ENCODE results near the gene NALCN.

Gene NALCN

GRCh38 chr13:101332583-101332982 is 83.7 kb downstream of the NALCN start:
- Histone ChIP-seq H2BK5ac (ENCODE audit: low read depth, low read length, poor library complexity, severe bottlenecking) (no peak overlapping the region), H3K4me3 (ENCODE audit: insufficient read depth in 1 of 2, low read depth in 1 of 2, low read length in 2 of 2) (no peak overlapping the region), H3K14ac (ENCODE audit: low read length in 2 of 2) (no peak overlapping the region), H3K9me3 (ENCODE audit: control insufficient read depth, low read length) (no peaks in the 10 kb centered on the region), H3K79me1 (replicated peaks; ENCODE audit: low read length, poor library complexity, severe bottlenecking) (no peaks in the 10 kb centered on the region), H3K4me2 (ENCODE audit: low read length, poor library complexity, severe bottlenecking) (no peak overlapping the region), H2AK5ac (ENCODE audit: low read length, severe bottlenecking) (no peak overlapping the region), H3K36me3 (ENCODE audit: control insufficient read depth in 1 of 2, insufficient read depth in 2 of 2, low read depth in 1 of 2, low read length in 2 of 2) (no peaks in the 10 kb centered on the region), H2BK120ac (ENCODE audit: low read depth, low read length) (no peak overlapping the region), H2BK12ac (ENCODE audit: low read length in 2 of 2) (no peak overlapping the region), H3K27ac (ENCODE audit: low read length, poor library complexity, severe bottlenecking) (no peak overlapping the region), H3K9ac (ENCODE audit: low read length) (no peak overlapping the region), H2AFZ (ENCODE audit: low read depth, low read length) (no peak overlapping the region), H2BK15ac (ENCODE audit: low read depth, poor library complexity, severe bottlenecking) (no peak overlapping the region), H3K23ac (ENCODE audit: low read length in 2 of 2) (no peak overlapping the region), H4K8ac (ENCODE audit: low read length) (no peak overlapping the region), H3K4me1 (ENCODE audit: control insufficient read depth, insufficient read depth, low read depth, low read length) (no peaks in the 10 kb centered on the region), H3K18ac (ENCODE audit: low read depth in 1 of 2, low read length in 2 of 2) (no peak overlapping the region), H3K4ac (ENCODE audit: low read depth in 1 of 2, low read length in 2 of 2) (no peak overlapping the region), H4K91ac (ENCODE audit: low read length) (no peak overlapping the region), H3K27me3 (ENCODE audit: control insufficient read depth in 1 of 2, insufficient read depth in 1 of 2, low read length in 2 of 2) (no peaks in the 10 kb centered on the region)
- 97% methylated on average over 4 of the region's 5 CpGs for WGBS
- DNase-seq: no peak

DNA sequence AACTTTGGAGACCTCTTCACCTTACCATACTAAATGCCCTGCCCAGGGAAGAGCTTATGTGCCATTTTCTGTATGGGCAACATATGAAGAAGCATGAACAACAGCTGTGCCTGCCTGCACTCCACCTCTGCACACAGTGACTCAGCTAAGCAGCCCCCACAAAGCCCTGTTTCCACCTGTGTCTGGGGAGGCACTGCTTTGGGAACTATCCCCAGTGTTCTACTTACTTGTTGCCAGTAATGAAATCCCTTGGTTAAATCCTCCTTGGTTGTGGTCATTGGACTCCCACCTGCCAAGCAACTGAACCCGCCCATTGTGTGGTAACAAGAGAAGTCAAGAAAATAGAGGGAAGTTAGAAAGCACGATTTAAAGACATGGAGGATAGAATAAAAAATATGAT is 84.6 kb downstream of the NALCN start:
- Histone ChIP-seq H2BK12ac (ENCODE audit: low read length in 2 of 2) (no peak overlapping the region), H2AK5ac (ENCODE audit: low read length, severe bottlenecking) (no peak overlapping the region), H3K27me3 (ENCODE audit: control insufficient read depth in 1 of 2, insufficient read depth in 1 of 2, low read length in 2 of 2) (no peaks in the 10 kb centered on the region), H3K4me3 (ENCODE audit: insufficient read depth in 1 of 2, low read depth in 1 of 2, low read length in 2 of 2) (no peak overlapping the region), H3K36me3 (ENCODE audit: control insufficient read depth in 1 of 2, insufficient read depth in 2 of 2, low read depth in 1 of 2, low read length in 2 of 2) (no peaks in the 10 kb centered on the region), H3K14ac (ENCODE audit: low read length in 2 of 2) (no peak overlapping the region), H3K4me2 (ENCODE audit: low read length, poor library complexity, severe bottlenecking) (no peak overlapping the region), H2AFZ (ENCODE audit: low read depth, low read length) (no peak overlapping the region), H2BK15ac (ENCODE audit: low read depth, poor library complexity, severe bottlenecking) (no peak overlapping the region), H2BK120ac (ENCODE audit: low read depth, low read length) (no peak overlapping the region), H4K91ac (ENCODE audit: low read length) (no peak overlapping the region), H3K27ac (ENCODE audit: low read length, poor library complexity, severe bottlenecking) (no peak overlapping the region), H3K23ac (ENCODE audit: low read length in 2 of 2) (no peak overlapping the region), H3K18ac (ENCODE audit: low read depth in 1 of 2, low read length in 2 of 2) (peak overlapping the region in 1 of 2 experiments; percentile 70), H2BK5ac (ENCODE audit: low read depth, low read length, poor library complexity, severe bottlenecking) (no peak overlapping the region), H4K8ac (ENCODE audit: low read length) (no peak overlapping the region), H3K79me1 (replicated peaks; ENCODE audit: low read length, poor library complexity, severe bottlenecking) (no peaks in the 10 kb centered on the region), H3K9me3 (ENCODE audit: control insufficient read depth, low read length) (no peaks in the 10 kb centered on the region), H3K9ac (ENCODE audit: low read length) (no peak overlapping the region), H3K4me1 (ENCODE audit: control insufficient read depth, insufficient read depth, low read depth, low read length) (no peaks in the 10 kb centered on the region), H3K4ac (ENCODE audit: low read depth in 1 of 2, low read length in 2 of 2) (peak overlapping the region in 1 of 2 experiments; percentile 26)
- WGBS: 100% methylated on average over 1 of the region's 2 CpGs
- no peak for DNase-seq

DNA sequence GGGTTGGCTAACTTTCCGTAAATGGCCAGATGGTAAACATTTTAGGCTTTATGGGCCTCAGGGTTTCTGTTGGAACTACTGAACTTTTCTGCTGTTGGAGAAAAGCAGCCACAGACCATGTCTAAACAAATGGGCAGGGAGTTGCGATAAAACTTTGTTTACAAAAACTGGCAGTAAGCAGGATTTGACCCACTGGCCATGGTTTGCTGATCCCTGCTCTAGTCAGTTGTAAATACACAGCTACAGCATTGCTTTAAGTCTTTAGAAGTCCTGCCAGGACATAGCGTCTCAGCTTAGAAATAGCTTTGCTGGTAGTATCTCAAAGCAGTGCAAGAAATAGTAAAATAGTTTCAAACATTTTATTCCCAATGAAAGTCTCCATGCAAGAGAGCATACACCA is 88.4 kb downstream of the NALCN start:
- no peak overlapping the region for H2BK15ac ChIP-seq (ENCODE audit: low read depth, poor library complexity, severe bottlenecking)
- H3K4me2 ChIP-seq (ENCODE audit: low read length, poor library complexity, severe bottlenecking): no peak overlapping the region
- H3K36me3 ChIP-seq (ENCODE audit: control insufficient read depth in 1 of 2, insufficient read depth in 2 of 2, low read depth in 1 of 2, low read length in 2 of 2): no peaks in the 10 kb centered on the region
- H3K4me1 ChIP-seq (ENCODE audit: control insufficient read depth, insufficient read depth, low read depth, low read length): no peaks in the 10 kb centered on the region
- H2BK5ac ChIP-seq (ENCODE audit: low read depth, low read length, poor library complexity, severe bottlenecking): no peak overlapping the region
- H3K23ac ChIP-seq (ENCODE audit: low read length in 2 of 2): no peak overlapping the region
- no peaks in the 10 kb centered on the region for H3K27me3 ChIP-seq (ENCODE audit: control insufficient read depth in 1 of 2, insufficient read depth in 1 of 2, low read length in 2 of 2)
- no peak overlapping the region for H3K4me3 ChIP-seq (ENCODE audit: insufficient read depth in 1 of 2, low read depth in 1 of 2, low read length in 2 of 2)
- WGBS: 29% methylated on average over 3 of the region's 3 CpGs
- H4K8ac ChIP-seq (ENCODE audit: low read length): no peak overlapping the region
- peak; percentile 72 for DNase-seq
- no peak overlapping the region for H2BK12ac ChIP-seq (ENCODE audit: low read length in 2 of 2)
- H3K14ac ChIP-seq (ENCODE audit: low read length in 2 of 2): no peak overlapping the region
- no peaks in the 10 kb centered on the region for H3K9me3 ChIP-seq (ENCODE audit: control insufficient read depth, low read length)
- no peak overlapping the region for H3K9ac ChIP-seq (ENCODE audit: low read length)
- no peak overlapping the region for H3K18ac ChIP-seq (ENCODE audit: low read depth in 1 of 2, low read length in 2 of 2)
- H3K27ac ChIP-seq (ENCODE audit: low read length, poor library complexity, severe bottlenecking): no peak overlapping the region
- H3K4ac ChIP-seq (ENCODE audit: low read depth in 1 of 2, low read length in 2 of 2): no peak overlapping the region
- no peak overlapping the region for H2AFZ ChIP-seq (ENCODE audit: low read depth, low read length)
- H3K79me1 ChIP-seq (replicated peaks; ENCODE audit: low read length, poor library complexity, severe bottlenecking): no peaks in the 10 kb centered on the region
- H2BK120ac ChIP-seq (ENCODE audit: low read depth, low read length): no peak overlapping the region
- H2AK5ac ChIP-seq (ENCODE audit: low read length, severe bottlenecking): no peak overlapping the region
- no peak overlapping the region for H4K91ac ChIP-seq (ENCODE audit: low read length)

DNA sequence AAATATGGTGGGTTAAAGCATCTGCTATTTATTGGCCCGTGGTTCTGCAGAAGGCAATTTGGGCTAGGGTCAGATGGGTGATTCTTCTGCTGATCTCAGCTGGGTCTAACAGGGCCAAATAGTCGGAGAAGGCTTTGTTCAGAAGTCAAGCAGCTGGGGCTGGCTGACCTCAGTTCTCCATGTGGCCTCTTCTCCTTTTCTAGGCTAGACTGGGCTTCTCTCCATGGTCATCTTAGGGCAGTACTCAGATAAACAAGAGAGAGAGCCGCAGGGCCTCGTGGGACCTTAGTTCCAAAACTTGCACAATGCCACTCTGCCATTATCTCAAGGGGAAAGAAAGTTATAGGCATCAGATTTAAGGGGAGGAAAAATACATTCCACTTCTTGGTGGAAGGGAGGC is 89.6 kb downstream of the NALCN start:
- no peak overlapping the region for H3K4me3 ChIP-seq (ENCODE audit: insufficient read depth in 1 of 2, low read depth in 1 of 2, low read length in 2 of 2)
- no peak overlapping the region for H2BK5ac ChIP-seq (ENCODE audit: low read depth, low read length, poor library complexity, severe bottlenecking)
- H4K8ac ChIP-seq (ENCODE audit: low read length): no peak overlapping the region
- WGBS: 74% methylated on average over 4 of the region's 4 CpGs
- H3K14ac ChIP-seq (ENCODE audit: low read length in 2 of 2): no peak overlapping the region
- no peak overlapping the region for H2AK5ac ChIP-seq (ENCODE audit: low read length, severe bottlenecking)
- H3K27me3 ChIP-seq (ENCODE audit: control insufficient read depth in 1 of 2, insufficient read depth in 1 of 2, low read length in 2 of 2): no peaks in the 10 kb centered on the region
- no peak for DNase-seq
- no peaks in the 10 kb centered on the region for H3K79me1 ChIP-seq (replicated peaks; ENCODE audit: low read length, poor library complexity, severe bottlenecking)
- peak overlapping the region in 1 of 2 experiments; percentile 33 for H2BK12ac ChIP-seq (ENCODE audit: low read length in 2 of 2)
- H2BK120ac ChIP-seq (ENCODE audit: low read depth, low read length): no peak overlapping the region
- no peak overlapping the region for H3K18ac ChIP-seq (ENCODE audit: low read depth in 1 of 2, low read length in 2 of 2)
- H2BK15ac ChIP-seq (ENCODE audit: low read depth, poor library complexity, severe bottlenecking): no peak overlapping the region
- no peak overlapping the region for H3K9ac ChIP-seq (ENCODE audit: low read length)
- H4K91ac ChIP-seq (ENCODE audit: low read length): no peak overlapping the region
- H3K27ac ChIP-seq (ENCODE audit: low read length, poor library complexity, severe bottlenecking): no peak overlapping the region
- no peak overlapping the region for H3K4me2 ChIP-seq (ENCODE audit: low read length, poor library complexity, severe bottlenecking)
- H3K4ac ChIP-seq (ENCODE audit: low read depth in 1 of 2, low read length in 2 of 2): no peak overlapping the region
- H3K36me3 ChIP-seq (ENCODE audit: control insufficient read depth in 1 of 2, insufficient read depth in 2 of 2, low read depth in 1 of 2, low read length in 2 of 2): no peaks in the 10 kb centered on the region
- no peaks in the 10 kb centered on the region for H3K4me1 ChIP-seq (ENCODE audit: control insufficient read depth, insufficient read depth, low read depth, low read length)
- no peak overlapping the region for H2AFZ ChIP-seq (ENCODE audit: low read depth, low read length)
- H3K9me3 ChIP-seq (ENCODE audit: control insufficient read depth, low read length): no peaks in the 10 kb centered on the region
- no peak overlapping the region for H3K23ac ChIP-seq (ENCODE audit: low read length in 2 of 2)

Data from mesenchymal stem cell (in vitro differentiated cells and primary cell).